Parathyroid adenoma (tissue), 2 donors: ENCODE data around the gene DCTN2.

ENCODE experiments used
- H2AFZ ChIP-seq: fragments of 300-600 bp; sonication (generic); one replicate; pipeline ENCODE4 v1.7.0; 2017; ENCODE audit warnings: antibody characterized with exemption, mild to moderate bottlenecking
- H3K27ac ChIP-seq: fragments of 300-600 bp; sonication (generic); one replicate; pipeline ENCODE4 v1.7.0; 2017
- H3K27me3 ChIP-seq: fragments of 300-600 bp; sonication (generic); one replicate; pipeline ENCODE4 v1.7.0; 2017; ENCODE audit warnings: low read length; ENCODE audit not compliant: control insufficient read depth, insufficient read depth
- H3K36me3 ChIP-seq: fragments of 300-600 bp; sonication (generic); one replicate; pipeline ENCODE4 v1.7.0; 2017; ENCODE audit warnings: low read length; ENCODE audit not compliant: control insufficient read depth, insufficient read depth
- H3K4me1 ChIP-seq: fragments of 300-600 bp; sonication (generic); one replicate; pipeline ENCODE4 v1.7.0; 2017; ENCODE audit warnings: control low read depth
- H3K4me2 ChIP-seq: fragments of 300-600 bp; sonication (generic); one replicate; pipeline ENCODE4 v1.7.0; 2017; ENCODE audit warnings: low read length
- H3K4me3 ChIP-seq: fragments of 300-600 bp; sonication (generic); one replicate; pipeline ENCODE4 v1.7.0; 2017; ENCODE audit warnings: low read depth, low read length
- H3K79me2 ChIP-seq: fragments of 300-600 bp; sonication (generic); one replicate; pipeline ENCODE4 v1.7.0; 2017; ENCODE audit warnings: control low read depth
- H3K9ac ChIP-seq: fragments of 300-600 bp; sonication (generic); one replicate; pipeline ENCODE4 v1.7.0; 2017; ENCODE audit warnings: mild to moderate bottlenecking
- H3K9me3 ChIP-seq: fragments of 300-600 bp; sonication (generic); one replicate; pipeline ENCODE4 v1.7.0; 2017; ENCODE audit warnings: low read length; ENCODE audit not compliant: control insufficient read depth
- TF ChIP-seq, protein P1 (sequence below): fragments of 300-600 bp; sonication (generic); IDR thresholded peaks from one replicate; pipeline ENCODE4 v1.7.0; 2017; ENCODE audit warnings: antibody characterized with exemption, mild to moderate bottlenecking
- donor health status: primary hyperparathyroidism.

DCTN2 gene

DNA sequence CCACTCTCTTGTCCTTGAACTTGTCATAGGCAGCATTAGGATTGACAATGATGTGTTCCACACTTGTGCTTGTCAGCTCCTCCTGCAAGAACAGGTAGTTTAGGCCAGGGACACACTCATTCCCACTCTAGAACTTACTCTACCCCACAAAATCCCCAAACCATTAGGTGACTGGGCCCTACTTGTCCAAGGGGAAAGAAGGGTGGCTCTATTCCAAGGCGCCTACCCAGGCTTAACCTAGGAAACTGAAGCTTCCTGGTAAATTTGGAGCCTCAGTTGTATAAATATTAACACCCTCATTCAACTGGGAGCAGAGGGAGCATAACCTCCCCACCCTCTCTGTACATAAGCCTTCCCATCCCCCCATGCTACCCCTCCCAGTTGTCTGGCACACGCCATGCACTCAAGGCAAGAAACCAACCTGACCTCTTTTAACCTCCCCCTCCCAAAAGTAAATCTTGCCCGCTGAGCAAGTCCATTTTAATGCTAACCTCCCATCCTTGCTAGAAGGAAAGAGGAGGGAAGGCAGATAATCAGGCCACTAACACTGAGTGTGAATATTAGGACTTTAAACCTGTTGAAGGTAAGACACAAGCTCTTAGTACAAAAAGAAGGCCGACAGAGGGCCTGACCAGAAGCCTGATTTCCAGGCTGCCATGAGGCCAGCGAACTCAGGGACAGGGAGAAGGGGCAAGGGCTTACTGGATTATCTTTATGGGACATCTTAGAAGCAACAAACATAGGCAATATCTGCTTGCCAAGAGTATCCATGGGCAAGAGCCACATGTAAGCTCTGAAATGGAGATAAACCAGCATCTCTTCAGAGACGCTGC, 11.0 kb downstream of the DCTN2 start:
- TF ChIP-seq, protein P1, sequence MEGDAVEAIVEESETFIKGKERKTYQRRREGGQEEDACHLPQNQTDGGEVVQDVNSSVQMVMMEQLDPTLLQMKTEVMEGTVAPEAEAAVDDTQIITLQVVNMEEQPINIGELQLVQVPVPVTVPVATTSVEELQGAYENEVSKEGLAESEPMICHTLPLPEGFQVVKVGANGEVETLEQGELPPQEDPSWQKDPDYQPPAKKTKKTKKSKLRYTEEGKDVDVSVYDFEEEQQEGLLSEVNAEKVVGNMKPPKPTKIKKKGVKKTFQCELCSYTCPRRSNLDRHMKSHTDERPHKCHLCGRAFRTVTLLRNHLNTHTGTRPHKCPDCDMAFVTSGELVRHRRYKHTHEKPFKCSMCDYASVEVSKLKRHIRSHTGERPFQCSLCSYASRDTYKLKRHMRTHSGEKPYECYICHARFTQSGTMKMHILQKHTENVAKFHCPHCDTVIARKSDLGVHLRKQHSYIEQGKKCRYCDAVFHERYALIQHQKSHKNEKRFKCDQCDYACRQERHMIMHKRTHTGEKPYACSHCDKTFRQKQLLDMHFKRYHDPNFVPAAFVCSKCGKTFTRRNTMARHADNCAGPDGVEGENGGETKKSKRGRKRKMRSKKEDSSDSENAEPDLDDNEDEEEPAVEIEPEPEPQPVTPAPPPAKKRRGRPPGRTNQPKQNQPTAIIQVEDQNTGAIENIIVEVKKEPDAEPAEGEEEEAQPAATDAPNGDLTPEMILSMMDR, result no peak
- Histone ChIP-seq H3K36me3 (no peaks in the 10 kb centered on the region), H3K27me3 (no peaks in the 10 kb centered on the region)

DNA sequence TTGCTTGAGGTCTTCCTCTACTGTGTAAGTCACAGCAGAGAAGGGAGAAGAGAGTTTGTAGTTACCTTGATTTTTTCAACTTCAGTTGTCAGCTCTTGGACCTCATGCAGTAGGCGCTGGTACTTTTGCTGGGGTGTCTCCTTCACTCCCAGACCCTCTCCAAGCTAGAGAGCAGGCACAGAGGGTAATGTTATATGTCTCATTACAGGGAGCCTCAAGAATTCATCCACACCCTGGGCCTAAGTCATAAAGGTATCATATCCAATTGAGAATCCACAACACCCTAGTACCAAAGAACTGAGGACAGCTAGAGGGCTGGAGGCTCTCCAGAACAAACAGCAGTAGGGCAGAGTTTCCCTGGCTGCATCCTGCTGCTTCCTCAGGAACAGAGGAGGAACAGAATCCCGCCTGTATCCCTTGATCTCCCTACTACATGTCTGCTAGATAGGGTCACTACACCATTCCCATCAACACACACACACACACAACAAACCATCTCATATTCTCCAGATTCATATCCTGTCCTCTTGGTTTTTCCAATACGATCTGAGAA, 11.9 kb downstream of the DCTN2 start:
- Histone ChIP-seq H2AFZ (no peak overlapping the region), H3K4me3 (no peak overlapping the region), H3K27ac (no peak overlapping the region), H3K27me3 (no peaks in the 10 kb centered on the region), H3K9ac (no peak overlapping the region), H3K36me3 (no peaks in the 10 kb centered on the region), H3K79me2 (no peaks in the 10 kb centered on the region), H3K4me2 (no peak overlapping the region), H3K4me1 (no peaks in the 10 kb centered on the region), H3K9me3 (no peaks in the 10 kb centered on the region)
- TF ChIP-seq, protein P1, result no peak

More for the DNA sequence above, 11.0 kb downstream of the DCTN2 start:
- Histone ChIP-seq H3K4me1 (no peaks in the 10 kb centered on the region), H3K4me3 (no peak overlapping the region), H3K27ac (no peak overlapping the region), H3K4me2 (no peak overlapping the region), H3K79me2 (no peaks in the 10 kb centered on the region), H2AFZ (no peak overlapping the region), H3K9ac (no peak overlapping the region), H3K9me3 (no peaks in the 10 kb centered on the region)

DNA sequence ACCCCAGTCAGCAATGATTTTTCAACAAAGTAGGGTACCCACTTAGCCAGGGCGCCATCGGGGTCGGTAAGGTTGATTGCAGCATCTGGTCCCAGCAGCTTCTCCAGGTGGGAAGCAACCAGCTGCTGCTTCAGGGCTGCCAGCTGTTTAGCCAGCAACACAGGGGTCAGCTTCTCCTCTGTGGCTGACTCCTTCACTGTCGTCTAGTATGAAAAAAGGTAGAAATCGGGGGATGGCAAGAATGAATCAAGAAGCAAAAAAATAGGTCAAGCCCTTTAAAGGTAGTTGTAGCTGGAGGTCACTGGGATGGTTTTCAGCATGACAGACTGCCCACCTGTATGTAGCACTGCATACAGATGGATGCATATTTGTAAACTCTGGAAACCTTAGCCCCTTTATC, 12.7 kb downstream of the DCTN2 start:
- Histone ChIP-seq H3K4me1 (no peaks in the 10 kb centered on the region), H3K9me3 (no peaks in the 10 kb centered on the region), H2AFZ (no peak overlapping the region), H3K36me3 (no peaks in the 10 kb centered on the region), H3K9ac (no peak overlapping the region), H3K4me3 (no peak overlapping the region), H3K27ac (no peak overlapping the region), H3K79me2 (no peaks in the 10 kb centered on the region), H3K27me3 (no peaks in the 10 kb centered on the region), H3K4me2 (no peak overlapping the region)
- TF ChIP-seq, protein P1, result no peak

DNA sequence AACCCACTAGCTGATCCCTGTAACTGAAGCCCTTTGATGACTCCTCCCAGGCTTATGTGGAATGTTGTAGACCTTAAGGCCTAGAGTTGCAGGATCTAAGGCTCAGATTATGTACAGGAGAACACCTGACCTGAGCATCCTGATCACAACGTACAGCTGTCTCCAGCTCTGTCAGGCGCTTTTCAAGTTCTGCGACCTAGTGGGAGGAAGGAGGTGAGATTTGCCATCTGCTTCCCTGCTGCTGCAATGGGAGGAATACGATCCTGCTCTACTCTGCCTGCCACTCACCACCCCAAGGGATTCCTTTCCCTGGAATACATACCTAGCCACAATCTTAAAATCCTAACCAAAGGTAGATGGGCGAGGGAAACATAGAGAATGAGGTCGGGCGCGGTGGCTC, 13.9 kb downstream of the DCTN2 start:
- H3K79me2 ChIP-seq, result no peaks in the 10 kb centered on the region
- no peaks in the 10 kb centered on the region for H3K4me1 ChIP-seq
- H3K9me3 ChIP-seq, result no peaks in the 10 kb centered on the region
- no peak overlapping the region for H3K4me2 ChIP-seq
- H3K36me3 ChIP-seq, result no peaks in the 10 kb centered on the region
- no peak overlapping the region for H3K27ac ChIP-seq
- TF ChIP-seq, protein P1, result no peak
- H2AFZ ChIP-seq, result no peak overlapping the region
- H3K4me3 ChIP-seq, result no peak overlapping the region
- H3K27me3 ChIP-seq, result no peaks in the 10 kb centered on the region
- no peak overlapping the region for H3K9ac ChIP-seq

DNA sequence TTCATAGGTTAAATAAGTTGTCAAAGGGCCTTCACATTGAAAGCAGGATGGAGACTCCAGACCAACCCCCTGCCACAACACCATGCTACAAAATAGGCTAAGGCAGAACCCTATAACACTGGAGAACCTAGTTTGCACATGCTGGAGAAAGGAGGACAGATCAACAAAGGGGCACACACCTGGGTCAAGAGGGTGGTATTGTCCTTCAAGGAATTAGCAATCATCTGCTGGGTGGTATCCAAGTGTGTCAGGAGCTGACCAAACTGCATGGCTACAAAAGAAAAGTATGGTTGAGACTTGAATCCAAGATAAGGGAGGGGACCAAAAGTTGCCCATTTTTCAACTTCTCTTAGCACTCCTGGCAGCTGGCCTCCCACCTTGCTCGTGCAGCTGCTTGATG, 15.2 kb downstream of the DCTN2 start:
- Histone ChIP-seq H3K79me2 (no peaks in the 10 kb centered on the region), H3K9me3 (no peaks in the 10 kb centered on the region), H3K27me3 (no peaks in the 10 kb centered on the region), H3K27ac (no peak overlapping the region), H3K36me3 (no peaks in the 10 kb centered on the region), H3K4me1 (no peaks in the 10 kb centered on the region), H3K9ac (no peak overlapping the region), H2AFZ (no peak overlapping the region), H3K4me3 (no peak overlapping the region), H3K4me2 (no peak overlapping the region)
- TF ChIP-seq, protein P1, result no peak
